HUES48 (cell line): ENCODE measurements around the gene TPO.

Experiments used
- H3K27ac ChIP-seq: one replicate; pipeline ENCODE4 v1.7.0; 2013; ENCODE audit warnings: low read depth, low read length, inconsistent platforms
- H3K27me3 ChIP-seq: 2 replicates; pipeline ENCODE4 v1.6.1; 2013; ENCODE audit warnings: mild to moderate bottlenecking, low read length; ENCODE audit not compliant: control insufficient read depth, insufficient read depth
- H3K36me3 ChIP-seq: 2 replicates; pipeline ENCODE4 v1.6.1; 2013; ENCODE audit warnings: low read length; ENCODE audit not compliant: control insufficient read depth, insufficient read depth
- H3K4me1 ChIP-seq: 2 replicates; pipeline ENCODE4 v1.6.1; 2013; ENCODE audit warnings: mild to moderate bottlenecking, low read length; ENCODE audit not compliant: control insufficient read depth, insufficient read depth
- H3K4me3 ChIP-seq: 2 replicates; pipeline ENCODE4 v1.5.1; 2013; ENCODE audit warnings: mild to moderate bottlenecking, low read depth, low read length
- H3K9ac ChIP-seq: 2 replicates; pipeline ENCODE4 v1.6.1; 2013; ENCODE audit warnings: mild to moderate bottlenecking, low read depth, low read length, moderate library complexity
- H3K9me3 ChIP-seq: 2 replicates; pipeline ENCODE4 v1.6.1; 2013; ENCODE audit warnings: low read length; ENCODE audit not compliant: control insufficient read depth, insufficient read depth

TPO gene

GRCh38 chr2:1450915-1451314 lies 37.7 kb downstream of the TPO start:
- Histone ChIP-seq H3K27ac (no peak overlapping the region), H3K4me1 (no peaks in the 10 kb centered on the region), H3K36me3 (no peaks in the 10 kb centered on the region), H3K9me3 (no peaks in the 10 kb centered on the region), H3K4me3 (no peak overlapping the region), H3K27me3 (no peaks in the 10 kb centered on the region), H3K9ac (no peak overlapping the region)

- Histone ChIP-seq H3K36me3 (no peaks in the 10 kb centered on the region), H3K27ac (no peak overlapping the region), H3K9ac (no peak overlapping the region), H3K9me3 (no peaks in the 10 kb centered on the region), H3K27me3 (no peaks in the 10 kb centered on the region), H3K4me3 (no peak overlapping the region), H3K4me1 (no peaks in the 10 kb centered on the region)
These were observed 38.2 kb downstream of the TPO start for GRCh38 chr2:1451422-1451821.

DNA sequence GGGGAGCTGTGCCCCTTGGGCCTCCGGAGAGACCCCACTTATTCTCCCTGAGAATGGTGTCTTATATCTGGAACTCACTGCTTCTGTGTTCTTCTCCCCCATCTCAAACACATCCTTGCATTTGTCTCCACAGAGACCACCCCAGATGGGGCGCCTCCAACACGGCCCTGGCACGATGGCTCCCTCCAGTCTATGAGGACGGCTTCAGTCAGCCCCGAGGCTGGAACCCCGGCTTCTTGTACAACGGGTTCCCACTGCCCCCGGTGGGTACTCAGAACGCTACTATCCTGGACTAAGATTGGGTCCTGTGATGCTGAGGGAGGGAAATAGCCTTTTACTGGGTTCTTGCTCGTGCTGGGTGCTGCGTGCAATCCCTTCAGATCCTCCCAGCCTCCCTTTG lies 40.3 kb downstream of the TPO start:
- no peak overlapping the region for H3K9ac ChIP-seq
- H3K9me3 ChIP-seq: no peaks in the 10 kb centered on the region; the same call in 1 of the 2 replicates
- no peaks in the 10 kb centered on the region for H3K27me3 ChIP-seq
- no peaks in the 10 kb centered on the region for H3K36me3 ChIP-seq
- H3K4me1 ChIP-seq: no peaks in the 10 kb centered on the region
- H3K4me3 ChIP-seq: no peak overlapping the region
- H3K27ac ChIP-seq: no peak overlapping the region

GRCh38 chr2:1454346-1454745 lies 41.1 kb downstream of the TPO start:
- H3K4me1 ChIP-seq: no peaks in the 10 kb centered on the region
- no peaks in the 10 kb centered on the region for H3K36me3 ChIP-seq
- no peak overlapping the region for H3K9ac ChIP-seq
- H3K27ac ChIP-seq: no peak overlapping the region
- no peaks in the 10 kb centered on the region; the same call in 1 of the 2 replicates for H3K9me3 ChIP-seq
- no peak overlapping the region for H3K4me3 ChIP-seq
- no peaks in the 10 kb centered on the region for H3K27me3 ChIP-seq

DNA sequence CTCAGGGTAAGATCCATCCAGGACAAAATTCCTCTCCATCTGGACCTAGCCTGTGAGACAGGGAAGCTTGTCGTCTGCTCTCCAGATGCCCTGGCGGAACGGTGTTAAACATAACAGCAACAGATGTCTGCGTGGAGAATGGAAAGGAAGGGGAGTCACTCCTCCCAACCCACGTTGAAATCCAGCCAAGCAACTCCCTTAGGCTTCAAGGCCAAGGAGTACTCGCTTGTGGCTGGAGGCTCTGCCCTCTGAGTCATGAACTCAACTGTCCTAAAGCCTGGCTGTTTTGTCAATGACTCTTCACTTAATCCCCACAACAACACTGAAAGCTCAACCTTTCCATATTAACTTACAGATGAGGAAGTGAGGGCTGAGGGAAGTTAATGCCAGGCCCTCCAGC lies 42.2 kb downstream of the TPO start:
- H3K36me3 ChIP-seq: no peaks in the 10 kb centered on the region
- no peak overlapping the region for H3K4me3 ChIP-seq
- no peaks in the 10 kb centered on the region; the same call in 1 of the 2 replicates for H3K9me3 ChIP-seq
- no peak overlapping the region for H3K27ac ChIP-seq
- no peak overlapping the region for H3K9ac ChIP-seq
- no peaks in the 10 kb centered on the region for H3K4me1 ChIP-seq
- no peaks in the 10 kb centered on the region for H3K27me3 ChIP-seq

DNA sequence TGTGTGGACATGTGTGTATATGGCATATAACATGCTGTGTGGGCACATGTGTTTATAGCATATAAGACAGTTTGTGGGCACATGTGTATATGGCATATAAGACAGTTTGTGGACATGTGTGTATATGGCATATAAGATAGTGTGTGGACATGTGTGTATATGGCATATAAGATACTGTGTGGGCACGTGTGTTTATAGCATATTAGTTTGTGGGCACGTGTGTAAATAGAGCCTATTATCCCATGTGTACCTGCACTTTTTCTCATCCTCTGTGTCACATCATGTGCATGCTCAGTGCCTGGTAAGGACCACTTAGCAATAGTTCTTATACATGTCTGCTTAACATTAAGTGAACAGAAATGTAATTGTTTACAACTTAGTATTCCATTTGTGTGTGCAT lies 45.2 kb downstream of the TPO start:
- Histone ChIP-seq H3K9ac (no peak overlapping the region), H3K4me1 (no peaks in the 10 kb centered on the region), H3K36me3 (no peaks in the 10 kb centered on the region), H3K9me3 (no peaks in the 10 kb centered on the region; the same call in 1 of the 2 replicates), H3K27ac (no peak overlapping the region), H3K27me3 (no peaks in the 10 kb centered on the region), H3K4me3 (no peak overlapping the region)

GRCh38 chr2:1459727-1460126 lies 46.5 kb downstream of the TPO start:
- no peak overlapping the region for H3K4me3 ChIP-seq
- no peak overlapping the region for H3K9ac ChIP-seq
- H3K36me3 ChIP-seq: no peaks in the 10 kb centered on the region

DNA sequence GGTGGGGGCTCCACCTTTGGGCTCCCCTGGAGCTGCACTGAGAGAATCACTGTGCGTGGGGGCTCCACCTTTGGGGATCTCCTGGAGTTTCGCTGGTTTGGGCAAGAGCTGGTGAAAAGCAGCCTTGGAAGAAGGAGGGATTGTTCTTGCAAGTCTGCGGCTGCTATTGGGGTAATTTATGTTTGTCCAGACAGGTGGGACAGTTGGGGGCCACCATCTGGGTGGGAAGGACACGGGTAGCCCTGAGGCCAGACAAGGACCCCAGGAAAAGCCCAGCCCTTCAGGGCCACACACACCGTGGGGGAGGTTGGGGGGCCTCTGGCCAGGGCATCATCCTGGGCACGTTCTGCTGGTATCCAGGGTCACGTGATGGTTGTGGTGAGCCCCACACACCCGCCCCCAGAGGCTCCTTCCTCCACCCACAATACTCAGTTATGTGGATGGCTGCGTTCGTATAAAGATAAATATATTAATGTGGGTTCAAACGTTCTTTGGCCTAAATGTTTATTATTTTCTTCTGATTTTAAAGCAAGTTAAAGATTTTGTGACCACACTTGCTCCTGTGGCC lies 47.7 kb downstream of the TPO start:
- Histone ChIP-seq H3K36me3 (no peaks in the 10 kb centered on the region), H3K27ac (no peak overlapping the region), H3K9ac (no peak overlapping the region), H3K4me1 (no peaks in the 10 kb centered on the region), H3K27me3 (no peaks in the 10 kb centered on the region), H3K4me3 (no peak overlapping the region), H3K9me3 (no peaks in the 10 kb centered on the region; the same call in 1 of the 2 replicates)

More at GRCh38 chr2:1459727-1460126, 46.5 kb downstream of the TPO start:
- no peaks in the 10 kb centered on the region; the same call in 1 of the 2 replicates for H3K9me3 ChIP-seq
- no peaks in the 10 kb centered on the region for H3K4me1 ChIP-seq
- H3K27me3 ChIP-seq: no peaks in the 10 kb centered on the region
- H3K27ac ChIP-seq: no peak overlapping the region

DNA sequence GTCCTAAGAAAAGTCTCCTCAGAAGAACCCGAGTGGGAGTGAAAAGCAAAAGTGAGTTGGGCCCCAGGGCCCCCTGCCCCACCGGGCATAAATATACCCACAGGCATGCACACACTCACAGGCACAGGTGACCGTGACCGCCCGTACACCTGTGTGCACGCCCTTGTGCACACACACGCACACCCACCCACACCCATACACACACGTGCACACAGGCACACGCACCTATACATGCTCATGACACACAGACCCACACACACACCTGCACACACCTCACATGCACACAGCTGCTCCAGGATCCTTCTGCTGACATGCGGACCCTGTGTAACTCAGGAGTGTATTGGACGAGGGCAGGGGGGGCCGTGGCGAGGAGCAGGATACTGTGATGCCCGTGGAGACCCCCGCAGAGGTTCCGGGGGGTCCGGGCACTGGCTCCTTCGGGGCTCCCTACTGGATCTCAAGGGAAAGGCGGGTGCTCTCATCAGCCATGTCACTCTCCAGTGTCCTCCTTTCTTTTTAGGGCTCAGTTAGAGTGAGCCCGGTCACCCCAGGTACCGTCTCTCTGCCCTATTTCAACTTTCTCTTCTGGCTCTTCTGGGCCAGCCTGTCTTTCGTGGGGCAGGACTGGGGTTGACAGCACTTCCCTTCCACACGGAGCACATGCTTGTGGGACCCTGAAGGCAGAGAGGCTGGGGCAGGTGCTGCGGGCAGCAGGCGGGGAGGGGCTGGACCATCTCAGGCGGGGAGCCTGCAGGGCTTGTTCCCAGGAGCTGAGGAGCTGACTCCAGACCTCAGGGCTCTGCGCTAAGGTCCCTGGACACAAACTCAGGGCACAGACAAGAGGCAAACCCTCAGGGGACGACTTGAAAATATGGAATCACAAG lies 48.5 kb downstream of the TPO start:
- Histone ChIP-seq H3K27me3 (no peaks in the 10 kb centered on the region), H3K9me3 (no peaks in the 10 kb centered on the region; the same call in none of the 2 replicates), H3K27ac (no peak overlapping the region), H3K9ac (no peak overlapping the region), H3K4me3 (no peak overlapping the region), H3K4me1 (no peaks in the 10 kb centered on the region), H3K36me3 (no peaks in the 10 kb centered on the region)

DNA sequence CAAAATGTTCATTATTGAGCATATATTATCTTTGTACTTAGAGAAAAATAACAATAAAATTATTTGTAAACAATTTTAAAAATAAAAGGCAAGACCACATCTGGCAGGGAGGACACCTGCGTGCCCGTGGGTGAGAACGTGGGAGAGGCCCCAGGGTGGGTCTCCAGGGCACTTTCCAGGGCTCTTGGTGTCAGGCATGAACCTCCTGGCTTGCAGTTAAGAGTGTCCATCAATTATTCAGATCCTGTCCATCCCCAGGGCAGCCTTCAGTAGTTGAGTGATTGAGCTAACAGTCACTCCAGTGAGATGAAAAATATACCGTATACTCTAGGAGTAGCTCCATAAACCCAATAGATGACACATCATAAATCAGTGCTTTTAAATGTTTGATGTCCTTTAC lies 49.7 kb downstream of the TPO start:
- Histone ChIP-seq H3K9ac (no peak overlapping the region), H3K36me3 (no peaks in the 10 kb centered on the region), H3K4me3 (no peak overlapping the region), H3K27ac (no peak overlapping the region), H3K4me1 (no peaks in the 10 kb centered on the region), H3K27me3 (no peaks in the 10 kb centered on the region), H3K9me3 (no peaks in the 10 kb centered on the region; the same call in 1 of the 2 replicates)

- Histone ChIP-seq H3K4me1 (0 out of 2 replicates have a peak, but pooled peaks cover 9% of the 10 kb centered on the region), H3K36me3 (no peaks in the 10 kb centered on the region), H3K4me3 (no peak overlapping the region), H3K9me3 (peaks cover 8% of the 10 kb centered on the region; the same call in 1 of the 2 replicates), H3K9ac (no peak overlapping the region), H3K27ac (no peak overlapping the region), H3K27me3 (no peaks in the 10 kb centered on the region)
These were observed 59.1 kb downstream of the TPO start for GRCh38 chr2:1472350-1472749.
